ENCODE measurements around the gene CDC25A.

DNA sequence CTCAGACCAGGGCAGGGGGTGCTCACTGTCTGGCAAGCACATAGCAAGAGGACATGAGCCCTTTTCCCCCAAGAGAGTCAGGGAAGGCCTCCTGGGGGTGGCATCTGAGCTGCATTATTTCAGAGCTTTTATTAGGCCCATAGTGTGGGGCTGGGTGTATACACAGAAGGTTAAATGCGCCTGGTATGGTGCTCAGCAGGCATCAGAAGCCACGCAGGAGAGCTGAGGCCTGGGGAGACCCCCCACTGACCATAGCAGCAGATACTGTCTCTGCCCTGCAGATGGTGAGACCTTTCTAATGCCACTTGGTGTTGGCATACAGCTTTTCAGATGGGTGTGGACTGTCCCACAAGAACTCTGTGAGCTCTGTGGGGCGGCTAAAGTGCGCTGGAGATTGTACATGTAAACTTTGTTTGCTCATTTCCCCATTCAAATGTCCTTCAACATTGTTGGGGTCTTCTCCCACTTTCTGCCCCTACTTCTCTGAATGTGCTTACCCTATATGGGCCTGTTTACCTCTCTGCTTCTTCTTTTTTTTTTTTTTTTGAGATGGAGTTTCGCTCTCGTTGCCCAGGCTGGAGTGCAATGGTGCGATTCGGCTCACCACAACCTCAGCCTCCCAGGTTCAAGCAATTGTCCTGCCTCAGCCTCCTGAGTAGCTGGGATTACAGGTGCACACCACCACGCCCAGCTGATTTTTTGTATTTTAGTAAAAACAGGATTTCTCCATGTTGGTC lies 62.2 kb downstream of the CDC25A start:
- TF ChIP-seq, protein P1, sequence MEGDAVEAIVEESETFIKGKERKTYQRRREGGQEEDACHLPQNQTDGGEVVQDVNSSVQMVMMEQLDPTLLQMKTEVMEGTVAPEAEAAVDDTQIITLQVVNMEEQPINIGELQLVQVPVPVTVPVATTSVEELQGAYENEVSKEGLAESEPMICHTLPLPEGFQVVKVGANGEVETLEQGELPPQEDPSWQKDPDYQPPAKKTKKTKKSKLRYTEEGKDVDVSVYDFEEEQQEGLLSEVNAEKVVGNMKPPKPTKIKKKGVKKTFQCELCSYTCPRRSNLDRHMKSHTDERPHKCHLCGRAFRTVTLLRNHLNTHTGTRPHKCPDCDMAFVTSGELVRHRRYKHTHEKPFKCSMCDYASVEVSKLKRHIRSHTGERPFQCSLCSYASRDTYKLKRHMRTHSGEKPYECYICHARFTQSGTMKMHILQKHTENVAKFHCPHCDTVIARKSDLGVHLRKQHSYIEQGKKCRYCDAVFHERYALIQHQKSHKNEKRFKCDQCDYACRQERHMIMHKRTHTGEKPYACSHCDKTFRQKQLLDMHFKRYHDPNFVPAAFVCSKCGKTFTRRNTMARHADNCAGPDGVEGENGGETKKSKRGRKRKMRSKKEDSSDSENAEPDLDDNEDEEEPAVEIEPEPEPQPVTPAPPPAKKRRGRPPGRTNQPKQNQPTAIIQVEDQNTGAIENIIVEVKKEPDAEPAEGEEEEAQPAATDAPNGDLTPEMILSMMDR (IDR thresholded peaks at IDR 0.05 in 2 of 3, conservative IDR thresholded peaks at IDR 0.05 in 1 of 3; ENCODE audit: borderline replicate concordance in 1 of 3, insufficient read depth in 1 of 3, low read depth in 2 of 3, low read length in 2 of 3) = no peak
- TF ChIP-seq, protein P2, sequence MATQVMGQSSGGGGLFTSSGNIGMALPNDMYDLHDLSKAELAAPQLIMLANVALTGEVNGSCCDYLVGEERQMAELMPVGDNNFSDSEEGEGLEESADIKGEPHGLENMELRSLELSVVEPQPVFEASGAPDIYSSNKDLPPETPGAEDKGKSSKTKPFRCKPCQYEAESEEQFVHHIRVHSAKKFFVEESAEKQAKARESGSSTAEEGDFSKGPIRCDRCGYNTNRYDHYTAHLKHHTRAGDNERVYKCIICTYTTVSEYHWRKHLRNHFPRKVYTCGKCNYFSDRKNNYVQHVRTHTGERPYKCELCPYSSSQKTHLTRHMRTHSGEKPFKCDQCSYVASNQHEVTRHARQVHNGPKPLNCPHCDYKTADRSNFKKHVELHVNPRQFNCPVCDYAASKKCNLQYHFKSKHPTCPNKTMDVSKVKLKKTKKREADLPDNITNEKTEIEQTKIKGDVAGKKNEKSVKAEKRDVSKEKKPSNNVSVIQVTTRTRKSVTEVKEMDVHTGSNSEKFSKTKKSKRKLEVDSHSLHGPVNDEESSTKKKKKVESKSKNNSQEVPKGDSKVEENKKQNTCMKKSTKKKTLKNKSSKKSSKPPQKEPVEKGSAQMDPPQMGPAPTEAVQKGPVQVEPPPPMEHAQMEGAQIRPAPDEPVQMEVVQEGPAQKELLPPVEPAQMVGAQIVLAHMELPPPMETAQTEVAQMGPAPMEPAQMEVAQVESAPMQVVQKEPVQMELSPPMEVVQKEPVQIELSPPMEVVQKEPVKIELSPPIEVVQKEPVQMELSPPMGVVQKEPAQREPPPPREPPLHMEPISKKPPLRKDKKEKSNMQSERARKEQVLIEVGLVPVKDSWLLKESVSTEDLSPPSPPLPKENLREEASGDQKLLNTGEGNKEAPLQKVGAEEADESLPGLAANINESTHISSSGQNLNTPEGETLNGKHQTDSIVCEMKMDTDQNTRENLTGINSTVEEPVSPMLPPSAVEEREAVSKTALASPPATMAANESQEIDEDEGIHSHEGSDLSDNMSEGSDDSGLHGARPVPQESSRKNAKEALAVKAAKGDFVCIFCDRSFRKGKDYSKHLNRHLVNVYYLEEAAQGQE (IDR thresholded peaks at IDR 0.05; ENCODE audit: low read depth) = no peak
- TF ChIP-seq EZH2phosphoT487 (IDR thresholded peaks at IDR 0.05; ENCODE audit: borderline replicate concordance) (no peak), RAD21 (IDR thresholded peaks at IDR 0.05; ENCODE audit: low read depth) (no peak), YY1 (IDR thresholded peaks at IDR 0.05; ENCODE audit: extremely low read depth, insufficient replicate concordance, low read depth, low read length) (no peak)

Data from HCT116 (cell line).